GM21515 (cell line): ENCODE data around the gene STEAP4.
"Not testable (repeated sequence)": the region's sequence is repeated elsewhere in the genome, so short reads cannot be mapped to it uniquely, and the experiment has no call there.

Experiments
- ATAC-seq: cut with Tn5 transposase; IDR thresholded peaks from one replicate; pipeline ENCODE4 v1.9.1; 2021; ENCODE audit not compliant: unreplicated experiment

The STEAP4 gene

GRCh38 chr7:88314061-88314491 lies 7.4 kb upstream of the STEAP4 start:
- ATAC-seq = no peak

- no peak for ATAC-seq
These were observed 5.5 kb upstream of the STEAP4 start for GRCh38 chr7:88312061-88312663.

DNA sequence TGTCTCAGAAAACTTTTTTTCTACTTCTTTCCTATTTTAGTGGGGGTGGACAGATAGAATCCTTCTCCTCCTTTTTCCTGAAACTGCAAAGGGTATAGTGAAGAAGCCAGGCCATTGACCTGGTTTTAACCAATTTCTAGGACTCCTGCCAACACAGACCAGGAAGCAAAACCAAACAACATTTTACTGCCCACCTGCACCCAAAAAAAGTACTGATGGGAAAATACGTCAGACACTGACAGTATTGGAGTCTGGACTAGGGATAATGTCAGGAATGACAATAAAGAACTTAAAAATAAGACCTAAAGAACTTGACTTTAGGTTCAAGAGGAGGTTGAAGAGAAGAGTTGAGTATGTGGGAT lies 5.0 kb upstream of the STEAP4 start:
- ATAC-seq = no peak

GRCh38 chr7:88310956-88311674 lies 4.4 kb upstream of the STEAP4 start:
- ATAC-seq = no peak

DNA sequence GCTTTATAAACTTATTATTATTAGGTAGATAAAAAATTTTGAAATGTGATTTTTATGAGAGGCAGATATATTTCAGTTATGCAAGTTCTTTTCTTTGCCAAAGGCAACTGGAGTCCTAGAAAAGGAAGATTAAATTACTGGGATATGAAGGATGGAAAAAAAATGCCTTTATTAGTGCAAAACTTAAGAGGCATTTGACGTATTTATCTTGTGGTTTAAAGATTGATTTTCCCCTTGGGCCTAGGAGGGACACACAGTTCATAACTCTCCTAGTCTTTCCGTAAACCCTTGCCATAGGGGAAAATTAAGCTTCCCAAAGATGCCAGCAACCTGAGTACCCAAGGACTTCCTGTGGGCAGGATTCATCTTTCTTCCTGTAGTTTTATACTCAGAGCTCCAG lies 3.1 kb upstream of the STEAP4 start:
- no peak for ATAC-seq

DNA sequence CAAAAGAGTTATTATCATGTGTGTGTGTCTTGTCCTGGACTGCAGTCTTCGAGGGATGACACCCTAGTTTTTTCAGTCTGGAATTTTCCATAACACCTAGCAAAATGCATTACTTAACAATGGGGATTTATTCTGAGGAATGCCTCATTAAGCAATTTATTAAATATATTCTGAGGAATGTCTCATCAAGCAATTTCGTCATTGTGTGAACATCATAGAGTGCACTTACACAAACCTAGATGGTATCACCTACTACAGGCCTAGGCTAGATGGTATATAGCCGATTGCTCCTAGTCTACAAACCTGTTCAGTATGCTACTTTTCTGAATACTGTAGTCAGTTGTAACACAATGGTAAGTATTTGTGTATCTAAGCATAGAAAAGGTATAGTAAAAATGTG lies 1.1 kb upstream of the STEAP4 start:
- no peak for ATAC-seq

DNA sequence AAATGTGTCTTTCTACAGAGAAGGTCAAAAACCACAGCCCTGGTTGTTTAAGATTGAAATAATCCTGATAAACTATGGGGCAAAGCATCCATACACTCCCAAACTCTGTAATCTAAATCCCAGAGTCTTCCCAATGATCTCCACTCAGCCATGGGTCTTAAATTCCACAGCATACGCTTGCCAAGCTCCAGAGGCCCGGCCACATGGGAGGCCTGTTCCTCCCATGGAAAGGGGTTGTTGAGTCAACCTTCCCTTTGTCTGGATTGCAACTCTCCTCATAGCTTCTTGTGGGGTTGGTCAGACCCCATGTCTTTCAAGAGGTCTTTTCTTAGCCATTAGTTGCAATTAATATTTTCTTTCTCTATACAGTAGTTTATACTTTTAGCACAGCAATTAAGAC lies 718 bp upstream of the STEAP4 start:
- no peak for ATAC-seq

DNA sequence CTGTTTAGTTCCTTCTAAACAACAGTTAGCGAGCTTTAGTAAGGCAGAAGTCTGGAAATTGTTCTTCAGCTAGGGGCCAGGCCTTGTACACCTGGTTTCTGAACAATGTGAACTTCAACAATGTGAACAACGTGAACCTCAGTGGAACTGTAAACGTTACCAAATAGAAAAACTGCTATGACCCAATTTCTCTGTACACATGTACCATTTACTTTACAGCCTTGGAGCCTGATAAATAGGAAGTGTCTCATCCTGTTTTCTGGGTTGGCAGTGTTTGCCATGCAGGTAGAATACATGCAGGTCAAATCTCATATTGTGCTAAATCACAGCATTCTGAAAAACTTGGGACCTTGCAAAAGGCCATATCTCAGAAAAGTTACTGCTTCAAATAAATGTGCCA lies 1.6 kb downstream of the STEAP4 start:
- no peak for ATAC-seq

GRCh38 chr7:88302486-88302885 lies 4.2 kb downstream of the STEAP4 start:
- ATAC-seq = no peak

DNA sequence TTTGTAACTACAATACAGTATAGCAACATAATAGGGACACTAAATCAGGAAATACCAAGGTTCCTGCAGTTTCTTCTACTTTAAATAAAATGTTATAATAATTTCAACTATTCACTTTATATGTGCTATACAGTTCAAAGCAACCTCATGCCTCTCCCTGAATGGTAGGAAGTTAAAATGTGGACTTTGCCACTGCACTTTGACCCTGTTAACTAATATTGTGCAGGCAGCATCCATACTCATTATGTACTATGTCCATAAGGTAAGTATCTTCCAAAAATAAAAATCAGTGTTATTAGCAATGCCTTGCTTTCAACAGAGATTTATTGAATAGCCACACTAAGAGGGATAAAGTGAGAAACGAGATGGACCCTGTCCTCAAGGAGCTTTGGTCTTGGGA lies 4.8 kb downstream of the STEAP4 start:
- no peak for ATAC-seq

DNA sequence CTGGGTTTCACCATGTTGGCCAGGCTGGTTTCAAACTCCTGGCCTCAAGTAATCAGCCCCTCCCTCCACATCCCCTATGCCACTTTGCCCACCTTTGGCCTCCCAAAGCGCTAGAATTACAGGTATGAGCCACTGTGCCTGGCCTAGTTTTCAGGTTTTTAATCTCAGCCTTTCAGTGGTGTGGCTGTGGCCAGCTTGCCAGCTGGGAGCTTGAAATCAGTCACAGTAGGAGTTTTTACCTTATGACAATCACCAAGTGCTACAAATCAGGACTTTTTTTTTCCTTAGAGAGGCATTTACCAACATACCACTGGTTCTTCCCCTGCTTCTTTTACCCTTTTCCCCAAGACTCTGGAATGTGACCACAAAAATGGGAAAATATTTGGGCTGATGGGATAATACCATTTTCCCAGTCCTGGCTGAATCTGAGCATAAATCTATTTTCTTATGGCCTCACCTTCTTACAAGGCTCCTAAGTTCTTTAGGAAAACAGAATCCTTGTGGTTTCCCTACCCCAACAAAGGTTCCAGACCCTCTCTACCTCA lies 6.2 kb downstream of the STEAP4 start:
- ATAC-seq = no peak

DNA sequence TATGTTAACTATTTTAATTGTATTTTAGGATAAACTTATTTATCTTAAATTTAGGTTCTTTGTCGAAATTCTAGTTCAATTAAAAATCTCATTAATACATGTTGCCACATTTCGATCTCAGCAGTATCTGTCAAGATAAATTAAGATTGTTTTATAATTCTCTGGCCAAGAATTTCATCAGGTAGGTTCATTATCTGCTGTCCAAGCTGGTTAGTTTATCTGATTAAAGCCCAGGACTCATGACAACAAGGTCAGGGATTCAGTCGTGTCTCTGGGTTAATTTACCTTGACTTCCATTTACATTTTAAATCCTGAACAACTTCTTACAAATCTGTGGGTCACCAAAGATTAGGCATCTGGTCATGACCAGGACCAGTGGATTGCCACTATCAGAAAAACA lies 7.6 kb downstream of the STEAP4 start:
- ATAC-seq = no peak

DNA sequence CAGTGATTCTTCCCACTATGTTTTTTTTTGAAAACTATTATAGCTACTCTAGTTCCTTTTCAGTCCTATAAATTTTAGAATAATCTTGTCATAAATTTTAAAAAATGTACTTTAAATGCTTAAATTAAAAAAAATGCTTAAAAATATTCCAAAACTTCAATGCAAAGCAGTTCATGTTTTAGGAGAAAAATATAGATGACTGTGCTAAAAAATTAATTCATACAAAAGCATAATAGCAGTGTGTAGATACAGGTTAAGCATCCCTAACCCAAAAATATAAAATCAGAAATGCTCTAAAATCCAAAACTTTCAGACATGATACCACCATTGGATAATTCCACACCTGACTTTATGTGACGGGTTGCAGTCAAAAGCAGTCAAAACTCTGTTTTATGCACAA lies 12.8 kb downstream of the STEAP4 start:
- ATAC-seq = no peak

- ATAC-seq = no peak
These were observed 15.1 kb downstream of the STEAP4 start for GRCh38 chr7:88291398-88292173.

- no peak for ATAC-seq
These were observed 16.2 kb downstream of the STEAP4 start for GRCh38 chr7:88290491-88290890.

DNA sequence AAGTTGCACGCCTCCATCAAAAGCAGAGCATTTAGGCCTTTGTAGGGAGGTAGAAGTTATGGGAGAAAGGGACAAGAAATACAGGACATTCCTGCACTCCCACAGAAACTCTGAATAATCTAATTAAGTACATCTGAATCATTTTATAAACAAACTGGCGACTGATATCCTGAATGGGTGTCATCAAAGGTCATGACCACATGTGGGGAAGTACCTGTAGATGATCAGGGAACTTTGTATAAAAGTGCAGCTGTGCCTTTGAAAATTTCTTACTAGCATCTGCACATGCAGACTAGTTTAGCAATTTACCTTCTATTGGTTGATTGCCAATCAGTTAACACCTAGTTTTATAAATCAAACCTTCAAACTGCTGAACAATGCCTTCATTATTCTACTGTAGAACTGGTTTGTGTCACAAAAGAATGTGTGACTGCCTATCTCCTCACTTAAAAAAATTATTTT lies 17.1 kb downstream of the STEAP4 start:
- no peak for ATAC-seq

GRCh38 chr7:88281749-88282148 lies 24.9 kb downstream of the STEAP4 start:
- no peak for ATAC-seq

- no peak for ATAC-seq
These were observed 25.9 kb downstream of the STEAP4 start for GRCh38 chr7:88280801-88281200.

DNA sequence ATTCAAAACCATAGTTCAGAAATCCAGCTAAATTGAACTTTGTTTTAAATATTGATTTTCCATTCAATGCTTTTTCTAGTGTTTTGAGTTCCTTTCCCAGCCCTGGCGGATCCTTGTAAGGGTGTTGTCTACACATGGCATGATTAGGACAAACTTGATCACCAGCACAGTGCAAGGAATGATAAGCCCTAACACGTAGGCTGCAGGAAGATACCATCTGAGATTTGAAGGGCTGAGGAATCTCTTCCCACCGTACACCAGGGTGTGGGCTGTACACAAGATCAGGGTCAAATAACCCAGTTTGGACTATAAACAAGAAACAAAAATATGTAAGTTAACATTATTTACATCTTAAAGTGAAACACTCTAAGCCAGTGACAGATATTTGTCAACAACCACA lies 27.4 kb downstream of the STEAP4 start:
- no peak for ATAC-seq

DNA sequence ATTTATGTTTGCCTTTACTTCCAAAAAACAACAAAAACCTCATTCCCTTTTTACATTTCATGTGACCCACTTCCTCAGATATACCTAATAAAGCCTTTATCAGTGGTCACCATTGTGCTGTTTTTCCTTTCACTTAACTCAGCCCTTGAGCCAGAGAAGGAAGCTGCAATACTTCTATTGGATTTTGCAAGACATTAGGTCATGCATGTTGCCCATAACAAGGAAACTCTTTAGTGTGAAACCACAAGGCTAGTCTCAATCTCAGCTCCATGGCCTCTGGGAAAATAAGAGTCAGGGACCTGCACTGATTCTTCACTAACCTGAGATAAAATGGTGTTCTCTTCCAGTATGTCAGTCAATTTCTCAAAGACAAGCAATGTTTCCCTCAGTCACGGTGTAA lies 27.8 kb downstream of the STEAP4 start:
- ATAC-seq = no peak

- no peak for ATAC-seq
These were observed 30.0 kb downstream of the STEAP4 start for GRCh38 chr7:88276605-88277153.

GRCh38 chr7:88274856-88275255 lies 31.8 kb downstream of the STEAP4 start:
- ATAC-seq = not testable (repeated sequence)
